Ascending aorta (tissue), 2 donors: Measurements from ENCODE around the gene FBLN7. TPM values are rescaled to one million over a fixed set of nuclear protein-coding genes. Genes with fewer than 3 reads are reported as not detected.
"Not testable (repeated sequence)": the region's sequence is repeated elsewhere in the genome, so short reads cannot be mapped to it uniquely, and the experiment has no call there.

Experiments used
- DNase-seq, 2 donors: peaks; one replicate each; pipeline ENCODE4 v3.0.0-alpha.2; 2019; ENCODE audit warnings: low spot score in 2 of 2
- H3K27ac ChIP-seq, 2 donors: fragments of 200-600 bp; sonication (generic); one replicate each; pipeline ENCODE4 v1.5.1; 2016 to 2017; ENCODE audit warnings: mild to moderate bottlenecking in 1 of 2
- H3K27me3 ChIP-seq: fragments of 200-600 bp; sonication (generic); one replicate; pipeline ENCODE4 v1.5.1; 2017
- H3K36me3 ChIP-seq, 2 donors: fragments of 200-600 bp; sonication (generic); one replicate each; pipeline ENCODE4 v1.5.1; 2016
- H3K4me1 ChIP-seq, 2 donors: fragments of 200-600 bp; sonication (generic); one replicate each; pipeline ENCODE4 v1.5.1; 2016 to 2017; ENCODE audit warnings: mild to moderate bottlenecking in 1 of 2
- H3K4me3 ChIP-seq, 2 donors: fragments of 200-600 bp; sonication (generic); one replicate each; pipeline ENCODE4 v1.5.1; 2016 to 2017; ENCODE audit warnings: mild to moderate bottlenecking in 1 of 2
- H3K9me3 ChIP-seq, 2 donors: fragments of 200-600 bp; sonication (generic); one replicate each; pipeline ENCODE4 v1.5.1; 2016
- CTCF ChIP-seq, 3 experiments: fragments of 200-600 bp in 2 of 3; fragments of 450-650 bp in 1 of 3; sonication (generic) in 2 of 3; IDR thresholded peaks; one replicate each; pipeline ENCODE4 v1.5.1; 2016 to 2019; ENCODE audit warnings: antibody characterized with exemption in 3 of 3, mild to moderate bottlenecking in 1 of 3, moderate library complexity in 1 of 3
- intact Hi-C: fragments of 100-400 bp; cut with DNase I; formaldehyde crosslinking; loops from one replicate; pipeline ENCODE4 v1.15.1; 2023
- total RNA-seq: library from RNA; depleted of rRNA; stranded (reverse); fragments of >200 nt; gene quantifications from one replicate; pipeline ENCODE4 v1.1.0, GENCODE V29; 2016

Gene FBLN7
- total RNA-seq, 1 donor from 2014 or later = 0.43 TPM

DNA sequence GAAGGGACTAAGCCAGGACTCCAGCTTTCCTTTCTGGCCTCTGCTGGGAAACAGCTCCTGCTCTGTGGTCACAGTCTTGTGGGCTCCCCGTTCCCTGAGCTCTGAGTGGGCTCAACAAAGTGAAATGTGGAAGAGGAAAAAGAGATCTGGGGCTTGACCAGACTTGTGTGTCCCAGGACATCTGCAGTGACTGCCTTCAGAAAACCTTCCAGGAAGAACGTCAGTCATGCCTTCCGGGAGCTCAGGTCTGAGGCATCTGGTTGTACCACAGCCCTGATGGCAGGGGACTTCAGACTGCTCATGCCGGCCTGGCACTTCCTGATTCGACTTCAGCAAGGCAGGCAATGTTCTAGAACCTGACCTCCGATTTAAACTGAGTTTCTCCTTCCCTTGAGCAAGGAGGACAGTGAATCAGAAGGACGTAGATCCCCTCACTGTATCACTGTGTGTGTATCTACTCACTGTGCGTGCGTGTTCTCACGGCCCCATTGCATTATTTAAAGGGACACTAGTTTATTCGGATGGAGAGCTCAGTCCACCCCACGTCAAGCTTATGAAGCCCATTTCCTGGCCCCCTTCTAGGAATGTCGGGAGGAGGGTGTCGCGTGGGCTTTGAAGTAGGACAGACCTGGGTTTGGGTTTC is 548 bp upstream of the FBLN7 start:
- intact Hi-C loops = no loop called here
- Histone ChIP-seq H3K4me3 (peak overlapping the region; percentile 83 to 84), H3K27me3 (no peaks in the 10 kb centered on the region), H3K4me1 (peaks cover 0 to 8% of the 10 kb centered on the region in 2 donors), H3K9me3 (no peaks in the 10 kb centered on the region), H3K36me3 (no peaks in the 10 kb centered on the region), H3K27ac (peak overlapping the region; percentile 12 to 51)
- no peak for DNase-seq
- TF ChIP-seq CTCF (IDR thresholded peaks at IDR 0.05) = no peak

DNA sequence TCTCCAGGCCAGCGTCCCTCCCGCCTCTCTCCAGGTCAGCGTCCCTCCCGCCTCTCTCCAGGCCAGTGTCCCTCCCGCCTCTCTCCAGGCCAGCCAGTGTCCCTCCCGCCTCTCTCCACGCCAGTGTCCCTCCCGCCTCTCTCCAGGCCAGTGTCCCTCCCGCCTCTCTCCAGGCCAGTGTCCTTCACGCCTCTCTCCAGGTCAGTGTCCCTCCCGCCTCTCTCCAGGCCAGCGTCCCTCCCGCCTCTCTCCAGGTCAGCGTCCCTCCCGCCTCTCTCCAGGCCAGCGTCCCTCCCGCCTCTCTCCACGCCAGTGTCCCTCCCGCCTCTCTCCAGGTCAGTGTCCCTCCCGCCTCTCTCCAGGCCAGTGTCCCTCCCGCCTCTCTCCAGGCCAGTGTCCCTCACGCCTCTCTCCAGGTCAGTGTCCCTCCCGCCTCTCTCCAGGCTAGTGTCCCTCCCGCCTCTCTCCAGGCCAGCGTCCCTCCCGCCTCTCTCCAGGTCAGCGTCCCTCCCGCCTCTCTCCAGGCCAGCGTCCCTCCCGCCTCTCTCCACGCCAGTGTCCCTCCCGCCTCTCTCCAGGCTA is 939 bp downstream of the FBLN7 start:
- intact Hi-C loops, H3K36me3 ChIP-seq, H3K9me3 ChIP-seq, H3K27ac ChIP-seq, H3K4me1 ChIP-seq, DNase-seq, H3K27me3 ChIP-seq: not testable (repeated sequence)
- peak overlapping the region; percentile 83 to 84 for H3K4me3 ChIP-seq

DNA sequence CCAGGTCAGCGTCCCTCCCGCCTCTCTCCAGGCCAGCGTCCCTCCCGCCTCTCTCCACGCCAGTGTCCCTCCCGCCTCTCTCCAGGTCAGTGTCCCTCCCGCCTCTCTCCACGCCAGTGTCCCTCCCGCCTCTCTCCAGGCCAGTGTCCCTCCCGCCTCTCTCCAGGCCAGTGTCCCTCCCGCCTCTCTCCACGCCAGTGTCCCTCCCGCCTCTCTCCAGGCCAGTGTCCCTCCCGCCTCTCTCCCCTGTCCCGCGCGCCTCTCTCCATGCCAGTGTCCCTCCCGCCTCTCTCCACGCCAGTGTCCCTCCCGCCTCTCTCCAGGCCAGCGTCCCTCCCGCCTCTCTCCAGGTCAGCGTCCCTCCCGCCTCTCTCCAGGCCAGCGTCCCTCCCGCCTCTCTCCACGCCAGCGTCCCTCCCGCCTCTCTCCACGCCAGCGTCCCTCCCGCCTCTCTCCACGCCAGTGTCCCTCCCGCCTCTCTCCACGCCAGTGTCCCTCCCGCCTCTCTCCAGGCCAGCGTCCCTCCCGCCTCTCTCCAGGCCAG is 1.5 kb downstream of the FBLN7 start:
- H3K9me3 ChIP-seq, H3K36me3 ChIP-seq, intact Hi-C loops, DNase-seq, H3K27ac ChIP-seq, H3K27me3 ChIP-seq, H3K4me1 ChIP-seq: not testable (repeated sequence)
- peak overlapping the region in 1 of 2 donors; percentile 56 for H3K4me3 ChIP-seq

GRCh38 chr2:112140205-112140802 is 2.1 kb downstream of the FBLN7 start:
- no peaks in the 10 kb centered on the region for H3K36me3 ChIP-seq
- H3K4me3 ChIP-seq = peak overlapping the region in 1 of 2 donors; percentile 56
- intact Hi-C loops = no loop called here
- TF ChIP-seq CTCF (IDR thresholded peaks at IDR 0.05) = no peak
- no peaks in the 10 kb centered on the region for H3K9me3 ChIP-seq
- DNase-seq = no peak
- no peaks in the 10 kb centered on the region for H3K27me3 ChIP-seq
- H3K4me1 ChIP-seq = peaks cover 0 to 8% of the 10 kb centered on the region in 2 donors
- H3K27ac ChIP-seq = no peak overlapping the region

DNA sequence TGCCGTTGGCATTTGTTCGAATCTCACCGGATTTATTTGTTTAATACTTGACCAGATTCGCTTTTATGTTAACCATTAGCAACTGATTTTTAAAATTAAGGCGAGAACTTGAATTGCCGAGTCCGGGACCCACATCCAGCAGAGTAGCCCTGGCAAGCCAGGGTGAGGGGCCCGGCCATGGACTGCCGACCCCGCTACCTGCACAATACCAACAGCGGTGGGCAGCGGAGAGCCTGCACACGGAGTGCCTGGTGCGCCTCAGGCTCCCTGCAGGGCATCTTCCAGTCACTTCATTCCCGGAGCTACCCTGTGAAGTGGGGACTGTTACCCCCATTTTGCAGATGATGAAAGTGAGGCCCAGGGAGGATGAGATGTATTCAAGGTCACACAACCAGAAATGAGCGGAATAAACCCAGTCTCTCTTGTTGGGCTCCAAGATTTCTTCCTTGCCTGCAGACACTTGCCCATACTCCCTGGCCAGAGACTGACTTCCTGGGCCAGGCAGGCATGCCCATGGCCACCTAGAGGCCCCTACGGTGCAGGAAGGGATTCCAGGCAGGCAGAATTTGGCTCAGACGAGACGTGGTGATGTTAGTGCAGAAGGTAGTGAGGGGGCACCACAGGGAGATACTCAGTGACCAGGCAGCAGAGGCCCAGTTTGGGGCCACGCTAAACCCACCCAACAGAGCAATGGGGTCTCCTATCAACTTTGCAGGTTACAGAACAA is 2.9 kb downstream of the FBLN7 start:
- Histone ChIP-seq H3K36me3 (no peaks in the 10 kb centered on the region), H3K4me1 (peaks cover 0 to 8% of the 10 kb centered on the region in 2 donors), H3K9me3 (no peaks in the 10 kb centered on the region), H3K27me3 (no peaks in the 10 kb centered on the region), H3K27ac (no peak overlapping the region), H3K4me3 (peak overlapping the region in 1 of 2 donors; percentile 56)
- no peak for DNase-seq
- TF ChIP-seq CTCF (IDR thresholded peaks at IDR 0.05) = no peak
- intact Hi-C loops = no loop called here

GRCh38 chr2:112141626-112142007 is 3.4 kb downstream of the FBLN7 start:
- no peak for DNase-seq
- Histone ChIP-seq H3K27me3 (no peaks in the 10 kb centered on the region), H3K27ac (no peak overlapping the region), H3K4me1 (peaks cover 0 to 8% of the 10 kb centered on the region in 2 donors), H3K4me3 (no peak overlapping the region), H3K9me3 (no peaks in the 10 kb centered on the region), H3K36me3 (no peaks in the 10 kb centered on the region)
- TF ChIP-seq CTCF (IDR thresholded peaks at IDR 0.05) = no peak
- intact Hi-C loops = no loop called here
